Thyroid gland (tissue), 4 donors: ENCODE measurements around the gene PRSS3. TPM values are rescaled to one million over a fixed set of nuclear protein-coding genes. Genes with fewer than 3 reads are reported as not detected.
A peak's percentile ranks its signal among the peaks of the same experiment; 100 is the strongest.

Source experiments
- DNase-seq, 2 donors: peaks; one replicate each; pipeline ENCODE4 v3.0.0-alpha.2; 2019
- H3K27ac ChIP-seq, 3 donors: fragments of 200-600 bp; sonication (generic); 1 replicate in 2 of 3; 2 replicates in 1 of 3; pipeline ENCODE4 v1.5.1; 2016 to 2019; ENCODE audit warnings: mild to moderate bottlenecking in 1 of 3, moderate library complexity in 1 of 3
- H3K27me3 ChIP-seq: fragments of 200-600 bp; sonication (generic); one replicate; pipeline ENCODE4 v1.5.1; 2019
- H3K36me3 ChIP-seq, 2 donors: fragments of 200-600 bp; sonication (generic); one replicate each; pipeline ENCODE4 v1.5.1; 2016 to 2019
- H3K4me1 ChIP-seq, 2 donors: fragments of 200-600 bp; sonication (generic); one replicate each; pipeline ENCODE4 v1.5.1; 2017 to 2019
- H3K4me3 ChIP-seq, 3 donors: fragments of 200-600 bp; sonication (generic); replicated peaks in 1 of 3; 1 replicate in 2 of 3; 2 replicates in 1 of 3; pipeline ENCODE4 v1.5.1; 2016; ENCODE audit warnings: mild to moderate bottlenecking in 1 of 3
- H3K9me3 ChIP-seq: fragments of 200-600 bp; sonication (generic); one replicate; pipeline ENCODE4 v1.5.1; 2017
- POLR2A ChIP-seq, 2 donors: fragments of 450-650 bp; IDR thresholded peaks; one replicate each; pipeline ENCODE4 v1.6.1; 2017; ENCODE audit warnings: antibody characterized with exemption in 2 of 2, mild to moderate bottlenecking in 2 of 2, moderate library complexity in 1 of 2
- WGBS, 2 donors: methylation state at CpG; one replicate each; pipeline ENCODE4 v1.1.5; 2017; 5-methylcytosine and 5-hydroxymethylcytosine counted together
- intact Hi-C: fragments of 100-400 bp; cut with DNase I; formaldehyde crosslinking; loops from one replicate; pipeline ENCODE4 v1.15.1; 2023
- total RNA-seq, 4 donors: library from RNA; depleted of rRNA; stranded (reverse); fragments of >200 nt; gene quantifications; one replicate each; pipeline ENCODE4 v1.2.3, GENCODE V29; 2016
- TF ChIP-seq, protein P1 (sequence below), 6 experiments: fragments of 200-600 bp in 3 of 6; fragments of 450-650 bp in 3 of 6; sonication (generic) in 3 of 6; IDR thresholded peaks; one replicate each; pipeline ENCODE4 v1.5.1; 2016 to 2019; ENCODE audit warnings: antibody characterized with exemption in 6 of 6, mild to moderate bottlenecking in 2 of 6, inconsistent platforms in 1 of 6, moderate library complexity in 1 of 6

PRSS3 gene
- total RNA-seq, 4 donors from 2014 or later = not detected

DNA sequence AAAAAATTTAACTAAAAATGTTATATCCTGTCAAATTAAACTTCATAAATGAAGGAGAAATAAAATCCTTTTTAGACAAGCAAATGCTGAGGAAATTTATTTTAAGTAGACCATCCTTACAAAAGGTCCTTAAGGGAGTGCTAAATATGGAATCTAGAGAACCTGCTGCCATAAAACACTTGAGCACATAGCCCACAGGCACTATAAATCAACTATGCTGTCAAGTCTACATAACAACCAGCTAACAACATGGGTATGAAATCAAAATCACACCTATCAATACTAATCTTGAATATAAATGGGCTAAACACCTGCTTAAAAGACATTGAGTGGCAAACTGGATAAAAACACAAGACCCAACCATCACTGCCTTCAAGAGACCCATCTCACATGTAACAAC lies 15.1 kb upstream of the PRSS3 start:
- no peak for DNase-seq
- H3K36me3 ChIP-seq = no peaks in the 10 kb centered on the region
- no peak overlapping the region for H3K4me3 ChIP-seq
- no peak for TF ChIP-seq POLR2A (IDR thresholded peaks at IDR 0.05)
- TF ChIP-seq, protein P1, sequence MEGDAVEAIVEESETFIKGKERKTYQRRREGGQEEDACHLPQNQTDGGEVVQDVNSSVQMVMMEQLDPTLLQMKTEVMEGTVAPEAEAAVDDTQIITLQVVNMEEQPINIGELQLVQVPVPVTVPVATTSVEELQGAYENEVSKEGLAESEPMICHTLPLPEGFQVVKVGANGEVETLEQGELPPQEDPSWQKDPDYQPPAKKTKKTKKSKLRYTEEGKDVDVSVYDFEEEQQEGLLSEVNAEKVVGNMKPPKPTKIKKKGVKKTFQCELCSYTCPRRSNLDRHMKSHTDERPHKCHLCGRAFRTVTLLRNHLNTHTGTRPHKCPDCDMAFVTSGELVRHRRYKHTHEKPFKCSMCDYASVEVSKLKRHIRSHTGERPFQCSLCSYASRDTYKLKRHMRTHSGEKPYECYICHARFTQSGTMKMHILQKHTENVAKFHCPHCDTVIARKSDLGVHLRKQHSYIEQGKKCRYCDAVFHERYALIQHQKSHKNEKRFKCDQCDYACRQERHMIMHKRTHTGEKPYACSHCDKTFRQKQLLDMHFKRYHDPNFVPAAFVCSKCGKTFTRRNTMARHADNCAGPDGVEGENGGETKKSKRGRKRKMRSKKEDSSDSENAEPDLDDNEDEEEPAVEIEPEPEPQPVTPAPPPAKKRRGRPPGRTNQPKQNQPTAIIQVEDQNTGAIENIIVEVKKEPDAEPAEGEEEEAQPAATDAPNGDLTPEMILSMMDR (IDR thresholded peaks at IDR 0.05) = no peak
- H3K9me3 ChIP-seq = no peaks in the 10 kb centered on the region
- intact Hi-C loops = no loop called here
- peaks cover 11 to 17% of the 10 kb centered on the region in 2 donors for H3K4me1 ChIP-seq
- no peaks in the 10 kb centered on the region for H3K27me3 ChIP-seq
- H3K27ac ChIP-seq = no peak overlapping the region

DNA sequence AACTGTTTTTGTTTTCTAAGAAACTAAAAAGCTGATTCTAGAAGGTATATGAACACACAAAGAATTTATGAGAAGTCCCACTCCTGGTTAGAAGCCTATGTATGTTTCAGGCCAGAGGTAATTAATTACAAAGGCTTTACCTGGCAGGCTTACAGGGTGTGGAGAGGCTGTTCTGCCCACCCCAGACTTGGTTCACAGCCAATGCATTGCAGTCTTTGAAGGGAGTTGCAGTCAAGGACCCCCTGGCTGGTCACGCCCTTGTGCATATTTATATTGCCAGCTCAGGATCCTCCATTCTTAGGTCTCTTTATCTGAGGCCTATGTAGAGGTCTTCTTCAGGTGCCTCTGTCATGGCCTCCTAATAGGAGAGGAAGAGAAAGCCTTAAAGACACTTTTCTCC lies 13.6 kb upstream of the PRSS3 start:
- H3K27me3 ChIP-seq = no peaks in the 10 kb centered on the region
- peak overlapping the region; percentile 46 to 61 (median 51) for H3K27ac ChIP-seq
- no peak overlapping the region for H3K4me3 ChIP-seq
- H3K9me3 ChIP-seq = no peaks in the 10 kb centered on the region
- intact Hi-C loops = no loop called here
- WGBS, 2 donors = 47 to 62% methylated on average over 1 of the region's 1 CpG
- DNase-seq = peak; percentile 14 to 55
- no peaks in the 10 kb centered on the region for H3K36me3 ChIP-seq
- TF ChIP-seq POLR2A (IDR thresholded peaks at IDR 0.05) = no peak
- TF ChIP-seq, protein P1 (IDR thresholded peaks at IDR 0.05) = no peak
- H3K4me1 ChIP-seq = peaks cover 11 to 17% of the 10 kb centered on the region in 2 donors

DNA sequence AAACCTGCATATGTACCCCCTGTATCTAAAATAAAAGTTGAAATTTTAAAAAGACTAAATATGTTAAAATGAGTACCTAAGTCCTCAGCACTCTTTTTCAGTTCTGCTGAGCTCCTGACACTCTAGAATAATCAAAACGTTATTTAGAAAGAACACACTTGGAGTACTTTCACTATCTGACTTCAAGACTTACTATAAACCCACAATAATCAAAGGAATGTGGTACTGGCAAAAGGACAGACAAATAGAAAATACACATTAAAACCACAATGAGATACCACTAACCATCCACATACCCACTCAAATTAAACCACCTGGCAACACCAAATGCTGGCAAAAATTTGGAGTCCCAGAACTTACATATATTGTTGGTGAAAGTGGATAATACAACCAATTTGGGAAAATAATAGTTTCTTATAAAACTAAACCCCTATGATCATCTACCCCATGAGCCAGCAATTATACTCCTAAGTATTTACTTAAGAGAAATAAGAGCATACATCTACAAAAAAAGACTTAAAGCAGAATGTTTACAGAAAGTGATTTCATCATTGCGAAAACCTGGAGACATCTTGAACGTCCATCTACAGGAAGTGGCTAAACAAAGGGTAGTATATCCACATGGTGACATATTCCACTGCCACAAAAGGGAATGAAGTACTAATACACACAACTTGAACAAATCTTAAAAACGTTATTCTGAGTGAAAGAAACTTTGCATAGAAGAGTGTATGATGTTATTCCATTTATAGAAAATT lies 12.8 kb upstream of the PRSS3 start:
- TF ChIP-seq POLR2A (IDR thresholded peaks at IDR 0.05) = no peak
- TF ChIP-seq, protein P1 (IDR thresholded peaks at IDR 0.05) = no peak
- Histone ChIP-seq H3K4me3 (no peak overlapping the region), H3K36me3 (no peaks in the 10 kb centered on the region), H3K4me1 (peaks cover 11 to 18% of the 10 kb centered on the region in 2 donors), H3K27ac (peak overlapping the region in 2 of 3 donors; percentile 51 to 61), H3K27me3 (no peaks in the 10 kb centered on the region), H3K9me3 (no peaks in the 10 kb centered on the region)
- no peak for DNase-seq
- intact Hi-C loops = no loop called here
- 51 to 53% methylated on average over 4 of the region's 4 CpGs for WGBS, 2 donors

DNA sequence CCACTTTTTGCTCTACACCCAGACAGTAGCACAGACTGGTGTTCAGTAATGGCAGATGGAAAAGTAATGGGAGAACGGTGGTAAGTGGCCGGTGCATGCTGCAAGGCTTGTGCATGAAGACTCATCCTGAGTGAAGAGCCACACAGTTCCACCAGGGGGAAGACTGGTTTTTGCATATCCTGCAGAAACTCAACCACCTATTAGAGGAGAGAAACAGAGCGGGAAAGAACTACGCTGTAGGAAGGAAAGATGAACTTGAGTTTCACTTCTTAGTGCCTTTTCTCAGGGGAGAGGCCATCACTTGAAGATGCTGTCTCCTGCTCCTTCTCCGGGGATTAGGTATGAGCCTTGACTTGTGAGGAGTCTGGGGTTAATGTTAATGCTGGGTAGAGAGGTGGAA lies 9.4 kb upstream of the PRSS3 start:
- H3K9me3 ChIP-seq = no peaks in the 10 kb centered on the region
- no peaks in the 10 kb centered on the region for H3K36me3 ChIP-seq
- TF ChIP-seq POLR2A (IDR thresholded peaks at IDR 0.05) = no peak
- TF ChIP-seq, protein P1 (IDR thresholded peaks at IDR 0.05) = no peak
- 88 to 96% methylated on average over 5 of the region's 5 CpGs for WGBS, 2 donors
- peaks cover 19 to 24% of the 10 kb centered on the region in 2 donors for H3K4me1 ChIP-seq
- no peak overlapping the region for H3K4me3 ChIP-seq
- intact Hi-C loops = no loop called here
- no peak overlapping the region for H3K27ac ChIP-seq
- no peak for DNase-seq
- no peaks in the 10 kb centered on the region for H3K27me3 ChIP-seq

DNA sequence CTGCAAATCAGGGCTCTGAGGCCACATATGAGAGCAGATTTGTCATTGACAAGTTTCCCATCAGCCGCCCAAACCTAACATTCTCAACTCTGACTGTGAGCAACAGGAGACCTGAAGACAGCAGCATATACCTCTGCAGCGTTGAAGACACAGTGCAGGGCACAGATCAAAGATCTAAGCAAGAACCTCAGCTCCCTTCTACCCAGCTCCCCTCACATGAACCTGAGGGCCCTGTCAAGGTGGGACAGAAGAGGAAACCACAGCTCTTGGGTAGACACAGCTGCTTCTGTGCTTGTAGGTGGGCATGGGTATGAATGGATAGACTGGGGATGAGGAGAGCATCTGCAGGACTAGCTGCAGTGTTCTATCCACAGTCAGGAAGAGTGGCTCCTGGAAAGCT lies 8.7 kb upstream of the PRSS3 start:
- Histone ChIP-seq H3K27me3 (no peaks in the 10 kb centered on the region), H3K4me1 (peaks cover 13 to 19% of the 10 kb centered on the region in 2 donors), H3K27ac (no peak overlapping the region), H3K36me3 (no peaks in the 10 kb centered on the region), H3K4me3 (no peak overlapping the region), H3K9me3 (no peaks in the 10 kb centered on the region)
- no peak for DNase-seq
- intact Hi-C loops = no loop called here
- WGBS, 2 donors = 87 to 100% methylated on average over 2 of the region's 2 CpGs
- TF ChIP-seq, protein P1 (IDR thresholded peaks at IDR 0.05) = no peak
- TF ChIP-seq POLR2A (IDR thresholded peaks at IDR 0.05) = no peak
